ENCODE data around the gene CCDC8.
"Not testable (repeated sequence)": the region's sequence is repeated elsewhere in the genome, so short reads cannot be mapped to it uniquely, and the experiment has no call there.

The CCDC8 gene

GRCh38 chr19:46415804-46416709 is 2.7 kb upstream of the CCDC8 start:
- H3K27ac Mint-ChIP-seq; H3K4me1 Mint-ChIP-seq (ENCODE audit: low read depth); intact Hi-C loops (cut with micrococcal nuclease); H3K9me3 Mint-ChIP-seq; H3K4me3 Mint-ChIP-seq; H3K36me3 Mint-ChIP-seq (ENCODE audit: low read depth): not testable (repeated sequence)
- peaks cover 82% of the 10 kb centered on the region for H3K27me3 Mint-ChIP-seq

GRCh38 chr19:46414899-46415298 is 1.5 kb upstream of the CCDC8 start:
- H3K36me3 Mint-ChIP-seq (ENCODE audit: low read depth); H3K4me1 Mint-ChIP-seq (ENCODE audit: low read depth); H3K9me3 Mint-ChIP-seq; H3K27ac Mint-ChIP-seq; H3K4me3 Mint-ChIP-seq; intact Hi-C loops (cut with micrococcal nuclease): not testable (repeated sequence)
- peaks cover 90% of the 10 kb centered on the region for H3K27me3 Mint-ChIP-seq

GRCh38 chr19:46412650-46413261 is 608 bp downstream of the CCDC8 start:
- Mint-ChIP-seq H3K27ac (no peak overlapping the region), H3K4me1 (ENCODE audit: low read depth) (peaks cover 18% of the 10 kb centered on the region), H3K27me3 (peaks cover 91% of the 10 kb centered on the region), H3K9me3 (no peaks in the 10 kb centered on the region), H3K36me3 (ENCODE audit: low read depth) (no peaks in the 10 kb centered on the region), H3K4me3 (no peak overlapping the region)
- intact Hi-C loops (cut with micrococcal nuclease), result no loop called here

- no peak overlapping the region for H3K27ac Mint-ChIP-seq
- H3K9me3 Mint-ChIP-seq, result no peaks in the 10 kb centered on the region
- peaks cover 18% of the 10 kb centered on the region for H3K4me1 Mint-ChIP-seq (ENCODE audit: low read depth)
- H3K27me3 Mint-ChIP-seq, result peaks cover 91% of the 10 kb centered on the region
- no peaks in the 10 kb centered on the region for H3K36me3 Mint-ChIP-seq (ENCODE audit: low read depth)
- no peak overlapping the region for H3K4me3 Mint-ChIP-seq
- intact Hi-C loops (cut with micrococcal nuclease), result no loop called here
These were observed 1.3 kb downstream of the CCDC8 start for GRCh38 chr19:46411925-46412649.

GRCh38 chr19:46411088-46411924 is 2.1 kb downstream of the CCDC8 start:
- H3K9me3 Mint-ChIP-seq, result no peaks in the 10 kb centered on the region
- H3K27ac Mint-ChIP-seq, result no peak overlapping the region
- H3K27me3 Mint-ChIP-seq, result peaks cover 91% of the 10 kb centered on the region
- H3K4me3 Mint-ChIP-seq, result no peak overlapping the region
- intact Hi-C loops (cut with micrococcal nuclease), result no loop called here
- H3K36me3 Mint-ChIP-seq (ENCODE audit: low read depth), result no peaks in the 10 kb centered on the region
- H3K4me1 Mint-ChIP-seq (ENCODE audit: low read depth), result peaks cover 13% of the 10 kb centered on the region

- intact Hi-C loops (cut with micrococcal nuclease), result no loop called here
- Mint-ChIP-seq H3K4me1 (ENCODE audit: low read depth) (peaks cover 8% of the 10 kb centered on the region), H3K27ac (no peak overlapping the region), H3K9me3 (no peaks in the 10 kb centered on the region), H3K4me3 (no peak overlapping the region), H3K36me3 (ENCODE audit: low read depth) (no peaks in the 10 kb centered on the region), H3K27me3 (peaks cover 91% of the 10 kb centered on the region)
These were observed 2.9 kb downstream of the CCDC8 start for GRCh38 chr19:46410205-46411087.

GRCh38 chr19:46409191-46409590 is 4.2 kb downstream of the CCDC8 start:
- peaks cover 15% of the 10 kb centered on the region for H3K4me1 Mint-ChIP-seq (ENCODE audit: low read depth)
- H3K4me3 Mint-ChIP-seq, result no peak overlapping the region
- H3K9me3 Mint-ChIP-seq, result no peaks in the 10 kb centered on the region
- peaks cover 92% of the 10 kb centered on the region for H3K27me3 Mint-ChIP-seq
- intact Hi-C loops (cut with micrococcal nuclease), result no loop called here
- H3K36me3 Mint-ChIP-seq (ENCODE audit: low read depth), result no peaks in the 10 kb centered on the region
- H3K27ac Mint-ChIP-seq, result no peak overlapping the region

GRCh38 chr19:46408664-46409039 is 4.7 kb downstream of the CCDC8 start:
- intact Hi-C loops (cut with micrococcal nuclease), result no loop called here
- Mint-ChIP-seq H3K27me3 (peaks cover 92% of the 10 kb centered on the region), H3K27ac (no peak overlapping the region), H3K4me3 (no peak overlapping the region), H3K9me3 (no peaks in the 10 kb centered on the region), H3K4me1 (ENCODE audit: low read depth) (peaks cover 20% of the 10 kb centered on the region), H3K36me3 (ENCODE audit: low read depth) (no peaks in the 10 kb centered on the region)

- Mint-ChIP-seq H3K4me3 (no peak overlapping the region), H3K9me3 (no peaks in the 10 kb centered on the region), H3K4me1 (ENCODE audit: low read depth) (peaks cover 22% of the 10 kb centered on the region), H3K27me3 (peaks cover 92% of the 10 kb centered on the region), H3K27ac (no peak overlapping the region), H3K36me3 (ENCODE audit: low read depth) (no peaks in the 10 kb centered on the region)
- intact Hi-C loops (cut with micrococcal nuclease), result no loop called here
These were observed 5.3 kb downstream of the CCDC8 start for GRCh38 chr19:46407856-46408663.

GRCh38 chr19:46406976-46407375 is 6.4 kb downstream of the CCDC8 start:
- Mint-ChIP-seq H3K27me3 (peaks cover 90% of the 10 kb centered on the region), H3K36me3 (ENCODE audit: low read depth) (no peaks in the 10 kb centered on the region), H3K4me3 (no peak overlapping the region), H3K4me1 (ENCODE audit: low read depth) (peaks cover 28% of the 10 kb centered on the region), H3K9me3 (no peaks in the 10 kb centered on the region), H3K27ac (no peak overlapping the region)
- intact Hi-C loops (cut with micrococcal nuclease), result no loop called here

- Mint-ChIP-seq H3K27ac (no peak overlapping the region), H3K36me3 (ENCODE audit: low read depth) (no peaks in the 10 kb centered on the region), H3K4me3 (peak overlapping the region; percentile 55), H3K27me3 (peaks cover 83% of the 10 kb centered on the region), H3K9me3 (no peaks in the 10 kb centered on the region), H3K4me1 (ENCODE audit: low read depth) (peaks cover 30% of the 10 kb centered on the region)
- intact Hi-C loops (cut with micrococcal nuclease), result no loop called here
These were observed 8.5 kb downstream of the CCDC8 start for GRCh38 chr19:46404753-46405468.
